SU-DHL-6 (cell line): ENCODE results near the gene HSDL2.

Experiments used
- EZH2phosphoT487 ChIP-seq: fragments of 200-600 bp; sonication (generic), shearing (Covaris generic); conservative IDR thresholded peaks from 2 replicates; pipeline ENCODE4 v1.6.1; 2018; ENCODE audit warnings: mild to moderate bottlenecking, antibody characterized with exemption, low read length, moderate library complexity, mixed read lengths
- TF ChIP-seq, protein P1 (sequence below): fragments of 200-600 bp; sonication (generic); IDR thresholded peaks from one replicate; pipeline ENCODE4 v1.5.1; 2017; ENCODE audit warnings: antibody characterized with exemption, mild to moderate bottlenecking, low read length, moderate library complexity; ENCODE audit not compliant: insufficient read depth, poor library complexity, severe bottlenecking

DNA sequence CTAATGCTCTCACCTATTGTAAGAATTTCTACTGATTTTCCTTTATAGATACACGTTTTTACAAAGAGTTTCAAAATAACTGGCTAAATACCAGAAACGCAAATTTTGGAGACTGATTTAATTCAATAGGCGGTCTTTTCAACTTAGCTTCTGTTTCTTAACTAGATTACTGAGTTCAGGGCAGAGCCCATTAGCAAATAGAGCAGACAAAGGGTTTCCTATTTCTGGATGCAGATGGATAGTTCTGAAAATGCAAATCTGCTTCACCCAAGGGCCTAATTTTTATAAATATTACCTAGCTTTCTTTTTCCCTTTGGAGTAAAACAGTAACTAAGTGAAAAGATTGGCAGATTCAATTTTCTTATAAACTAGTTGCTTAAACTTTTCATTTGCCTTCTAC lies 93.1 kb downstream of the HSDL2 start:
- TF ChIP-seq, protein P1, sequence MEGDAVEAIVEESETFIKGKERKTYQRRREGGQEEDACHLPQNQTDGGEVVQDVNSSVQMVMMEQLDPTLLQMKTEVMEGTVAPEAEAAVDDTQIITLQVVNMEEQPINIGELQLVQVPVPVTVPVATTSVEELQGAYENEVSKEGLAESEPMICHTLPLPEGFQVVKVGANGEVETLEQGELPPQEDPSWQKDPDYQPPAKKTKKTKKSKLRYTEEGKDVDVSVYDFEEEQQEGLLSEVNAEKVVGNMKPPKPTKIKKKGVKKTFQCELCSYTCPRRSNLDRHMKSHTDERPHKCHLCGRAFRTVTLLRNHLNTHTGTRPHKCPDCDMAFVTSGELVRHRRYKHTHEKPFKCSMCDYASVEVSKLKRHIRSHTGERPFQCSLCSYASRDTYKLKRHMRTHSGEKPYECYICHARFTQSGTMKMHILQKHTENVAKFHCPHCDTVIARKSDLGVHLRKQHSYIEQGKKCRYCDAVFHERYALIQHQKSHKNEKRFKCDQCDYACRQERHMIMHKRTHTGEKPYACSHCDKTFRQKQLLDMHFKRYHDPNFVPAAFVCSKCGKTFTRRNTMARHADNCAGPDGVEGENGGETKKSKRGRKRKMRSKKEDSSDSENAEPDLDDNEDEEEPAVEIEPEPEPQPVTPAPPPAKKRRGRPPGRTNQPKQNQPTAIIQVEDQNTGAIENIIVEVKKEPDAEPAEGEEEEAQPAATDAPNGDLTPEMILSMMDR = no peak
- no peak for TF ChIP-seq EZH2phosphoT487
